GM10266 (cell line): Measurements from ENCODE around the gene MACROH2A1.

ENCODE experiments used
- DNase-seq: peaks from one replicate; pipeline ENCODE4 v3.0.0; 2012; ENCODE audit errors: extremely low spot score
- CTCF ChIP-seq: IDR thresholded peaks from 2 replicates; pipeline ENCODE4 v1.5.1; 2012; ENCODE audit warnings: mild to moderate bottlenecking, low read depth; ENCODE audit not compliant: control insufficient read depth, insufficient read depth; ENCODE audit errors: missing control alignments

The MACROH2A1 gene

GRCh38 chr5:135439231-135440205 is 40.5 kb upstream of the MACROH2A1 start:
- DNase-seq: no peak
- TF ChIP-seq CTCF: no peak

- no peak for TF ChIP-seq CTCF
- DNase-seq: no peak
These were observed 39.7 kb upstream of the MACROH2A1 start for GRCh38 chr5:135438636-135439221.

GRCh38 chr5:135437796-135438560 is 38.9 kb upstream of the MACROH2A1 start:
- DNase-seq: no peak
- TF ChIP-seq CTCF: no peak

GRCh38 chr5:135437422-135437795 is 38.4 kb upstream of the MACROH2A1 start:
- no peak for DNase-seq
- TF ChIP-seq CTCF: no peak

- no peak for DNase-seq
- no peak for TF ChIP-seq CTCF
These were observed 38.0 kb upstream of the MACROH2A1 start for GRCh38 chr5:135436951-135437418.

GRCh38 chr5:135435467-135436330 is 36.7 kb upstream of the MACROH2A1 start:
- DNase-seq: no peak
- TF ChIP-seq CTCF: no peak
